Chondrocyte (in vitro differentiated cells): ENCODE results near the gene DNMT3A. TPM values are rescaled to one million over a fixed set of nuclear protein-coding genes. Genes with fewer than 3 reads are reported as not detected.

ENCODE experiments used
- DNase-seq: peaks from one replicate; pipeline ENCODE4 v3.0.0; 2021; ENCODE audit warnings: mixed read lengths, low spot score
- H3K27ac Mint-ChIP-seq: one replicate; pipeline ENCODE4 v1.8.0; 2021; ENCODE audit warnings: mild to moderate bottlenecking, moderate library complexity, mixed read lengths; ENCODE audit not compliant: unreplicated experiment
- H3K27me3 Mint-ChIP-seq: 2 replicates; pipeline ENCODE4 v1.8.0; 2021; ENCODE audit warnings: low read depth, mixed read lengths
- H3K36me3 Mint-ChIP-seq: 2 replicates; pipeline ENCODE4 v1.8.0; 2021; ENCODE audit warnings: low read depth, mixed read lengths
- H3K4me1 Mint-ChIP-seq: 2 replicates; pipeline ENCODE4 v1.8.0; 2021; ENCODE audit warnings: low read depth, mild to moderate bottlenecking, mixed read lengths
- H3K4me3 Mint-ChIP-seq: one replicate; pipeline ENCODE4 v1.8.0; 2021; ENCODE audit warnings: mild to moderate bottlenecking, moderate library complexity, mixed read lengths; ENCODE audit not compliant: unreplicated experiment
- H3K9me3 Mint-ChIP-seq: 2 replicates; pipeline ENCODE4 v1.8.0; 2021; ENCODE audit warnings: low read depth, mixed read lengths
- total RNA-seq: library from RNA; stranded (reverse); gene quantifications from 3 replicates; pipeline ENCODE4 v1.2.1, GENCODE V29; 2021
- TF ChIP-seq, protein P1 (sequence below): fragments of 200-600 bp; sonication (generic); IDR thresholded peaks from 2 replicates; pipeline ENCODE4 v1.5.0; 2021; ENCODE audit warnings: antibody characterized with exemption, mild to moderate bottlenecking, moderate library complexity

Gene DNMT3A
- total RNA-seq, 1 donor from 2014 or later: 43.9 TPM

DNA sequence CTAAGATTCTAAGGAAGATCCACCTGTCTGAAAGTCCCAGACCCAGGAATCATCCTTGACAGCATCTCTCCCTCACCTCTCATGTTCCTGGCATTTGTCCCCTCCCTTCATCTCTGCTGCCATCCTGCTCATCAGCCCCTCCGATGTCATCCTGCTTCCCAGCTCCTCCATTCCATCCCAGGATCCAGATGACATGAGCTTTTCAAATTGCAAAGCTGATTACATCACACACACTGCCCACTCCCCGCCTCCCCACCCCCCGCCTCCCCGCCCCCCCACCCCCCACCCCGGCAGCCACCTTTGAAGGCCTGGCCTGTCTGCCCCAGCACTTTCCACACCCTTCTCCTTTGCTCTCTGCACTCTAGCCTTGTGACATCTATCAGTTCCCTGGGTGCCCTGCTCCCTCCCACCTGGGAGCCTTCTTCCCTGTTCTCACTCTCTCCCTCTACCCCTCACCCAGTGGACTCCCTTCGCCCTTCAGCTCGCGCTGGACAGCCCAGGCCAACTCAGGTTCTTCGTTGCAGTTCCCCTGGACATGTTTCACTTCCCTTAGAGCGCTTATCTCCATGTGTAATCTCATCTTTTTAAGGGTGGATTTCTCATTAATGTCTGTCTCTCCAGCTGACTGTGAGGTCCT is 61.6 kb downstream of the DNMT3A start:
- no peak overlapping the region for H3K27ac Mint-ChIP-seq
- TF ChIP-seq, protein P1, sequence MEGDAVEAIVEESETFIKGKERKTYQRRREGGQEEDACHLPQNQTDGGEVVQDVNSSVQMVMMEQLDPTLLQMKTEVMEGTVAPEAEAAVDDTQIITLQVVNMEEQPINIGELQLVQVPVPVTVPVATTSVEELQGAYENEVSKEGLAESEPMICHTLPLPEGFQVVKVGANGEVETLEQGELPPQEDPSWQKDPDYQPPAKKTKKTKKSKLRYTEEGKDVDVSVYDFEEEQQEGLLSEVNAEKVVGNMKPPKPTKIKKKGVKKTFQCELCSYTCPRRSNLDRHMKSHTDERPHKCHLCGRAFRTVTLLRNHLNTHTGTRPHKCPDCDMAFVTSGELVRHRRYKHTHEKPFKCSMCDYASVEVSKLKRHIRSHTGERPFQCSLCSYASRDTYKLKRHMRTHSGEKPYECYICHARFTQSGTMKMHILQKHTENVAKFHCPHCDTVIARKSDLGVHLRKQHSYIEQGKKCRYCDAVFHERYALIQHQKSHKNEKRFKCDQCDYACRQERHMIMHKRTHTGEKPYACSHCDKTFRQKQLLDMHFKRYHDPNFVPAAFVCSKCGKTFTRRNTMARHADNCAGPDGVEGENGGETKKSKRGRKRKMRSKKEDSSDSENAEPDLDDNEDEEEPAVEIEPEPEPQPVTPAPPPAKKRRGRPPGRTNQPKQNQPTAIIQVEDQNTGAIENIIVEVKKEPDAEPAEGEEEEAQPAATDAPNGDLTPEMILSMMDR: no peak
- H3K27me3 Mint-ChIP-seq: no peaks in the 10 kb centered on the region
- H3K36me3 Mint-ChIP-seq: peaks cover 6% of the 10 kb centered on the region
- H3K4me1 Mint-ChIP-seq: no peaks in the 10 kb centered on the region
- no peak for DNase-seq
- H3K4me3 Mint-ChIP-seq: no peak overlapping the region
- H3K9me3 Mint-ChIP-seq: no peaks in the 10 kb centered on the region

DNA sequence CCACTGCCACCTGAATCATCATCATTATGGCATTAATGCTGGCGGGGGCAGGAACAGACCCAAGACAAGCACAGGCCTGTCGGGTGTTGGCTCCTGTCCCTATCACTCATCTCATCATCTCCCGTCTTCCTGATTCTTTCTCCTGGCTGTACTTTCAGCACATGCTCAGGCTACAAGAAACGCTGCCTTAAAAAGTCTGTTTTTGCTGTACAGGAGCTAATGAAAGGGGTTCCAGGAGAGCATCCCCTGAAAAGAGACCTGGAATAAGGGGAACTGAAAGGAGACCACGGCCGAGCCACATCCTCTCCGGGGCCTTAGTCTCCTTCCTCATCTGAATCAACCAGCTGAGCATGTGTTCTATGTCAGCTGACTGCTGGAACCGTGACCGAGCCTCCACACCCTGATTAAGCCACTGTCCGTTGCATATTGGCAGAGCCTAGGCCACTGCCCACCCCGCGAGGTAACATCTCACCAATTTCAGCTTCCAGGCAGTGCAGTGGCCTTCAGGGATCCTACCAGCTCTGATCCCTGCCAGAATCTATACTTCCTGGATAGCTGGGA is 62.6 kb downstream of the DNMT3A start:
- Mint-ChIP-seq H3K4me1 (no peaks in the 10 kb centered on the region), H3K4me3 (no peak overlapping the region), H3K36me3 (peaks cover 10% of the 10 kb centered on the region), H3K9me3 (no peaks in the 10 kb centered on the region), H3K27me3 (no peaks in the 10 kb centered on the region), H3K27ac (no peak overlapping the region)
- TF ChIP-seq, protein P1: no peak
- no peak for DNase-seq

DNA sequence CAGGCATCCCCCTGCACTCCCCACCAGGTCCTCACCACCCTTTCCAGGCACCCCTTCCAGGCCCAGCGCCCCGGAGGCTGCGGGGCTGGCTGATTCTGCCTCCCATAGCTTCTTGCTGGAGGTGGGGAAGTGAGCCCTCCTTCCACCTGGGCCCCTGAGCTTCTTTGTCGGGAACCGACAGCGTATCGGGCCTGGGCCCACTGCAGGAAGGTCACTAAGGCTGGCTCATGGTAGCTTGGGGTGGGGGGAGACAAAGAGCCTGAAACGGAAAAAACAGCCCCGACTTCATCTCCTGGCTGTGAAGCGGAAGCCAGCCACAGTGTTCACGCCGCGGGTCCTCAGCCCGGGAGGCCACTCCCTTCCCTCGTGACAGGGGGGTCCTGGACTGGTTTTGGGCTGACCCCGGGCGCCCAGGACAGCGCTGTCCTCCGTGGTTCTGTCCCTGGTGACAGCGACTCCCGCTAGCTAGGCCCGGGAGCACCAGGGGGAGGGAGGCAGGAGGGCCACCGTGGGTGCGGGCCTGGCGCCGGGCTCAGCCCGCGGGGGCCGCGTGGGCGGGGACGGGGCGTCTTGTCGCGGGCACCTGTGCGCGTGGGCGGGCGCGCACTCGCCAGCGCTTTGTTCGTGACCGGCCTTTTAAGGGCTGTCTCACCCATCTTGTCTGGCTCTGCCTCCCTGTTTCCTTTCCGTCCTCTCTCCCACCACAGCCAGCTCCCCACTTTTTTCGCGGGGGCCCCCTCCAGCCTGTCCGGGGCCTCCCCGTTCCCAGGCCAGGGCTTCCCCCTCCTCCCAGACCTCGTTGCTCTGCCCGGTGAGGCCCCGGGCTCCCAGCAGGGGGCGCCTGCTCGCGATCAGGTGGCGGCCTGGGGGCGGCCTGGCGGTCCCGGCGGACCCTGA is 64.9 kb downstream of the DNMT3A start:
- Mint-ChIP-seq H3K4me3 (no peak overlapping the region), H3K27ac (no peak overlapping the region), H3K27me3 (no peaks in the 10 kb centered on the region), H3K36me3 (peaks cover 17% of the 10 kb centered on the region), H3K4me1 (no peaks in the 10 kb centered on the region), H3K9me3 (no peaks in the 10 kb centered on the region)
- TF ChIP-seq, protein P1: peak; percentile 65
- DNase-seq: no peak

DNA sequence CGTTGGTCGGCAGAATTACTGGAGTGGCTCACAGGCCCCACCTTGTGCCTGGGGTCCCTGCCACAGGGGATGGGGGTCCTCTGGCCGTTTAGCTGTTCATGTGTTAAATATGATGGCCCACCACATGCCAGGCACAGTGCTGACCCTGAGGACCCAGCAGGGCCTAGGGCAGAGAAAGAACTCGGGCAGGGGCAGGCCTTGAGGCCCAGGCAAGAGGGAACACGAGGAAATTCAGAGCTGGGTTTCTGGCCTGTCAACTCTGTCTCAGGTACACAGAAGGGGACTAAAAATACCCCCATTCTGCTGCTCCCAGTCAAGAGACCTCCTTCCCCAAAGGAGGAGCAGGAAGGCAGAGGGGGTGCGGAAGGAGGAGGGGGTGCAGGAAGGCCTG is 66.2 kb downstream of the DNMT3A start:
- no peaks in the 10 kb centered on the region for H3K9me3 Mint-ChIP-seq
- DNase-seq: no peak
- H3K4me3 Mint-ChIP-seq: no peak overlapping the region
- H3K4me1 Mint-ChIP-seq: no peaks in the 10 kb centered on the region
- peaks cover 19% of the 10 kb centered on the region for H3K36me3 Mint-ChIP-seq
- H3K27ac Mint-ChIP-seq: no peak overlapping the region
- TF ChIP-seq, protein P1: no peak
- no peaks in the 10 kb centered on the region for H3K27me3 Mint-ChIP-seq

DNA sequence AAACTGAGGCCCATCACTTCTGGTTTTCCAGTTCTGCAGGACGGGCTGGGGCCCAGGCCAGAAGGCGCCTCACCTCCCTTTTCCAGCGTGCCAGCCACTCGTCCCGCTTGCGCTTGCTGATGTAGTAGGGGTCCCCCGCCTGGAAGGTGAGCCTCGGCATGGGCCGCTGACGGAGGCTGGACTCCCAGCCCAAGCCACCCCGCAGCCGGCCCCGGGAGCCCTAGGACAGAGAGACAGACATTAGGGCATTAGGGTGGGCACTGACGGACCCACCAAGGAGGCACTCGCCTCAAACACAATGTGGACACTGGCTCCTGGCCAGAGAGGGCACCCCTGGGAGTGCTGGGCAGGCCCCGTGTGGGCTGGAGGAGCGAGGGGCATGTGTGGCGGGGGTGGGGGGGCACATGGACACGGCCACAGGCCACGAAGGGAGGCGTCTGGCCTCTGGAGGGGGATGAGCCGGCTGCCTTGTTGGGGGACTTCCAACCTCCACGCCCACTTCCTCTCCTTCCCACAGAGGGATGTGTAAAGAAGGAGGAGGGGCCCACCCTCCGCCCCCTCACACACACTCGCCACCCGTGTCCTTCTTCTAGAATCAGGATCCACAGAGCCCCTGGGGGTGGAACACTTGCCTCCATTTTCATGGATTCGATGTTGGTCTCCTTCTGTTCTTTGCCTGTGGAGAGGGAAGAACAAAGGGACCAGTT is 66.7 kb downstream of the DNMT3A start:
- TF ChIP-seq, protein P1: no peak
- peaks cover 20% of the 10 kb centered on the region for H3K36me3 Mint-ChIP-seq
- no peaks in the 10 kb centered on the region for H3K9me3 Mint-ChIP-seq
- no peaks in the 10 kb centered on the region for H3K4me1 Mint-ChIP-seq
- DNase-seq: no peak
- no peaks in the 10 kb centered on the region for H3K27me3 Mint-ChIP-seq
- no peak overlapping the region for H3K27ac Mint-ChIP-seq
- H3K4me3 Mint-ChIP-seq: no peak overlapping the region
